Measurements from ENCODE around the gene SMC1B.

DNA sequence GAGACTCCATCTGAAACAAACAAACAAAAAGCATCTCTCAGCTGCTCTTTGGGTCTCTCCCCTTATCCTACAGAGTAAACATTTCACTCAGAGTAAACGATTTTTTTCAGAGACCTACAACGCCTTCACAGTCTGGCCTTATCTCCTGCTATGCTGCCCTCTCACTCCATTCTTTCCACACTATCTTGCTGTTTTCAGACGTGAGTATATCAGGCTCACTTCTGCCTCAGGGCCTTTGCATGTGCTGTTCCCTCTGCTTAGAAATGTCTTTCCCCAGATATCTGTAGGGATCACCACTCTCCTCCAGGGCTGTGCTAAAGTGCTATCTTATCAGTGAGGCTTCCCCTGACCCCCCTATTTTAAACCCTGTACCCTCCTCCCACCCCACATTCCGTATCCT lies 6.6 kb upstream of the SMC1B start:
- TF ChIP-seq POLR2A (IDR thresholded peaks at IDR 0.05; ENCODE audit: low read depth, low read length) (no peak), POLR2AphosphoS5 (IDR thresholded peaks at IDR 0.05; ENCODE audit: low read depth, low read length) (no peak), TAF1 (IDR thresholded peaks at IDR 0.05; ENCODE audit: low read depth, low read length) (no peak), PAX5 (IDR thresholded peaks at IDR 0.05; ENCODE audit: insufficient read depth, low read length, severe bottlenecking) (no peak), SPI1 (IDR thresholded peaks at IDR 0.05; ENCODE audit: low read depth, low read length) (no peak), POU2F2 (IDR thresholded peaks at IDR 0.05; ENCODE audit: low read depth, low read length) (no peak)
